Loucy (cell line): ENCODE measurements around the gene TPRX2.

Source experiments
- H2AFZ ChIP-seq: fragments of 200-600 bp; sonication (generic); 2 replicates; pipeline ENCODE4 v1.6.0; 2016; ENCODE audit warnings: antibody characterized with exemption, mild to moderate bottlenecking, low read length, moderate library complexity
- H3F3A ChIP-seq: fragments of 200-600 bp; 2 replicates; pipeline ENCODE4 v1.6.0; 2016; ENCODE audit warnings: antibody characterized with exemption, low read depth, mild to moderate bottlenecking
- H3K27me3 ChIP-seq: fragments of 200-600 bp; sonication (generic); 2 replicates; pipeline ENCODE4 v1.6.1; 2014; ENCODE audit warnings: low read length, mild to moderate bottlenecking; ENCODE audit not compliant: insufficient read depth, poor library complexity, severe bottlenecking
- H3K36me3 ChIP-seq: fragments of 200-600 bp; sonication (generic); 2 replicates; pipeline ENCODE4 v1.6.1; 2016; ENCODE audit warnings: low read length; ENCODE audit not compliant: insufficient read depth
- H3K4me1 ChIP-seq: fragments of 200-600 bp; sonication (generic); 2 replicates; pipeline ENCODE4 v1.5.1; 2014; ENCODE audit warnings: low read length, mild to moderate bottlenecking; ENCODE audit not compliant: insufficient read depth, poor library complexity, severe bottlenecking
- H3K4me2 ChIP-seq: fragments of 200-600 bp; sonication (generic); 2 replicates; pipeline ENCODE4 v1.6.0; 2014; ENCODE audit warnings: antibody characterized with exemption, low read length, low read depth, mild to moderate bottlenecking; ENCODE audit not compliant: poor library complexity, severe bottlenecking
- H3K4me3 ChIP-seq: fragments of 200-600 bp; sonication (generic); 2 replicates; pipeline ENCODE4 v1.5.1; 2014; ENCODE audit warnings: low read length, mild to moderate bottlenecking, mixed read lengths; ENCODE audit not compliant: poor library complexity, severe bottlenecking
- H3K79me2 ChIP-seq: fragments of 200-600 bp; sonication (generic); 2 replicates; pipeline ENCODE4 v1.6.1; 2014; ENCODE audit warnings: low read length; ENCODE audit not compliant: insufficient read depth
- H3K9ac ChIP-seq: fragments of 200-600 bp; sonication (generic); 2 replicates; pipeline ENCODE4 v1.6.0; 2014; ENCODE audit warnings: mild to moderate bottlenecking, low read depth, low read length, moderate library complexity; ENCODE audit not compliant: poor library complexity, severe bottlenecking
- H3K9me2 ChIP-seq: fragments of 200-600 bp; sonication (generic); replicated peaks from 2 replicates; pipeline ENCODE4 v1.6.1; 2016; ENCODE audit warnings: low read depth, low read length, mixed read lengths
- H3K9me3 ChIP-seq: fragments of 200-600 bp; sonication (generic); 2 replicates; pipeline ENCODE4 v1.6.1; 2014; ENCODE audit warnings: mild to moderate bottlenecking, antibody characterized with exemption, low read length, low read depth; ENCODE audit not compliant: insufficient read depth
- H4K20me1 ChIP-seq: fragments of 200-600 bp; sonication (generic); 2 replicates; pipeline ENCODE4 v1.6.0; 2014; ENCODE audit warnings: antibody characterized with exemption, low read length, mild to moderate bottlenecking; ENCODE audit not compliant: insufficient read depth, poor library complexity, severe bottlenecking
- EZH2phosphoT487 ChIP-seq: fragments of 200-600 bp; IDR thresholded peaks from 2 replicates; pipeline ENCODE4 v1.6.1; 2018; ENCODE audit warnings: antibody characterized with exemption, mild to moderate bottlenecking, moderate library complexity, borderline replicate concordance
- TF ChIP-seq, protein P1 (sequence below): fragments of 200-600 bp; sonication (generic); conservative IDR thresholded peaks from 2 replicates; pipeline ENCODE4 v1.5.1; 2014; ENCODE audit warnings: mild to moderate bottlenecking, antibody characterized with exemption, low read length

Gene TPRX2

DNA sequence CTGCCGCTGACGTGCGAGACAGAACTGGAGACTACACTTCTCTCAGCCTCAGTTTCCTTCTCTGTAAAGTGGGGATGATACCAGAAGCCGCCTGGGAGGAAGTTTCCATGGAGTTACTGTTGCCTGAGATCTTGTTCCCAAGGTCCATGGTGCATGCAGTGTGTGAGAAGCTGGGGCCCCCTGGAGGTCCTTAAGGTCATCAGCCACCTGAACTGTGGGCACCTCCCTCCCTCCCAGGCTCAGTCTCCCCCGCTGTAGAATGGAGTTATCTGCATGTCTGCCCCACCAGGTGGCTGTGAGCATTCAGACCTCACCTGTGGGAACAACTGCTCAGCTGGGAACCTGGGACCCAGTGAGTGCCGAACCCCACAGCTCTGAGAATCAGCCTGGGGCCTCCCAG lies 34.6 kb upstream of the TPRX2 start:
- no peaks in the 10 kb centered on the region for H3K9me3 ChIP-seq
- no peaks in the 10 kb centered on the region for H3K79me2 ChIP-seq
- H2AFZ ChIP-seq = no peak overlapping the region
- H3K4me2 ChIP-seq = no peak overlapping the region
- no peak overlapping the region for H3K9ac ChIP-seq
- H3K4me1 ChIP-seq = no peaks in the 10 kb centered on the region
- no peaks in the 10 kb centered on the region for H3K27me3 ChIP-seq
- H3K4me3 ChIP-seq = no peak overlapping the region
- no peaks in the 10 kb centered on the region for H3K36me3 ChIP-seq
- H4K20me1 ChIP-seq = no peaks in the 10 kb centered on the region
- no peaks in the 10 kb centered on the region for H3K9me2 ChIP-seq
- H3F3A ChIP-seq = no peaks in the 10 kb centered on the region
- TF ChIP-seq, protein P1, sequence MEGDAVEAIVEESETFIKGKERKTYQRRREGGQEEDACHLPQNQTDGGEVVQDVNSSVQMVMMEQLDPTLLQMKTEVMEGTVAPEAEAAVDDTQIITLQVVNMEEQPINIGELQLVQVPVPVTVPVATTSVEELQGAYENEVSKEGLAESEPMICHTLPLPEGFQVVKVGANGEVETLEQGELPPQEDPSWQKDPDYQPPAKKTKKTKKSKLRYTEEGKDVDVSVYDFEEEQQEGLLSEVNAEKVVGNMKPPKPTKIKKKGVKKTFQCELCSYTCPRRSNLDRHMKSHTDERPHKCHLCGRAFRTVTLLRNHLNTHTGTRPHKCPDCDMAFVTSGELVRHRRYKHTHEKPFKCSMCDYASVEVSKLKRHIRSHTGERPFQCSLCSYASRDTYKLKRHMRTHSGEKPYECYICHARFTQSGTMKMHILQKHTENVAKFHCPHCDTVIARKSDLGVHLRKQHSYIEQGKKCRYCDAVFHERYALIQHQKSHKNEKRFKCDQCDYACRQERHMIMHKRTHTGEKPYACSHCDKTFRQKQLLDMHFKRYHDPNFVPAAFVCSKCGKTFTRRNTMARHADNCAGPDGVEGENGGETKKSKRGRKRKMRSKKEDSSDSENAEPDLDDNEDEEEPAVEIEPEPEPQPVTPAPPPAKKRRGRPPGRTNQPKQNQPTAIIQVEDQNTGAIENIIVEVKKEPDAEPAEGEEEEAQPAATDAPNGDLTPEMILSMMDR = 0 out of 2 replicates have a peak, but pooled peaks have one; percentile 12
- no peak for TF ChIP-seq EZH2phosphoT487

DNA sequence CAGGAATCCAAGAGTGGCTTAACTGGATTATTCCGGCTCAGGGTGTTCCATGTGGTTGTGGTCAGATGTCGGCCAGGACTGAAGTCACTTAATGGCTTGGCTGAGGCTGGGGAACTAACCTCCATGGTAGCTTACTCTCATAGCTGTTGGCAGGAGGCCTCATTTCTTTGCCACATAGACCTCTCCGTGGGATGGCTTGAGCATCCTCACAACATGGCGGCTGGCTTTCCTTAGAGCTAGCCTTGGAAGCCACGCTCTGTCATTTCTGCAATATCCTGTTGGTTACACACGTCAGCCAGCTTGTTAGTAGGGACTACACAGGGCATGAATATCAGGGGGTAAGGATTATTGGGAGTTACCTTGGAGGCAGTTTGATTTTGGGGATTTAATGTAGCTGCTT lies 32.2 kb upstream of the TPRX2 start:
- no peaks in the 10 kb centered on the region for H4K20me1 ChIP-seq

DNA sequence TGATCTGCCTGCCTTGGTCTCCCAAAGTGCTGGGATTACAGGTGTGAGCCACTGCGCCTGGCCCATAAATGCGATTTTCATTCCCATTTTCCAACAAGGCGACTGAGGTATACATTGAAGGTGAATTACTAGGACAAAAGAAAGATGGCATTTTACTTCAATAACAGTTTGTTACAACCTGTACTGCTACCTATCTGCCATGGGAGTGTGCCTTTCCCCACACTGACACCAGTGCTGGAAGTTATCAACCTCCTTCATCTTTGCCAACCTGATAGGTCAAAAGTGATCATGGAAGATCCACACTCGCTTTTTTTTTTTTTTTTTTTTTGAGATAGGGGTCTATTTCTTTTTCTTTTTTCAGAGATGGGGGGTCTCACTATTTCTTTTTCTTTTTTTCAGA lies 26.3 kb upstream of the TPRX2 start:
- Histone ChIP-seq H3K79me2 (no peaks in the 10 kb centered on the region), H3K4me3 (no peak overlapping the region), H3K9ac (no peak overlapping the region), H2AFZ (no peak overlapping the region), H3K4me1 (no peaks in the 10 kb centered on the region), H3K4me2 (no peak overlapping the region), H3K9me2 (no peaks in the 10 kb centered on the region), H3K36me3 (no peaks in the 10 kb centered on the region), H3K9me3 (no peaks in the 10 kb centered on the region), H4K20me1 (no peaks in the 10 kb centered on the region), H3K27me3 (no peaks in the 10 kb centered on the region), H3F3A (no peaks in the 10 kb centered on the region)
- TF ChIP-seq, protein P1 = 0 out of 2 replicates have a peak, but pooled peaks have one; percentile 14
- TF ChIP-seq EZH2phosphoT487 = no peak

More for the DNA sequence above, 32.2 kb upstream of the TPRX2 start:
- H3K36me3 ChIP-seq = no peaks in the 10 kb centered on the region
- no peaks in the 10 kb centered on the region for H3K79me2 ChIP-seq
- no peak overlapping the region for H3K4me2 ChIP-seq
- no peak for TF ChIP-seq EZH2phosphoT487
- TF ChIP-seq, protein P1 = no peak
- no peaks in the 10 kb centered on the region for H3F3A ChIP-seq
- no peak overlapping the region for H3K9ac ChIP-seq
- no peaks in the 10 kb centered on the region for H3K9me2 ChIP-seq
- H3K4me1 ChIP-seq = no peaks in the 10 kb centered on the region
- no peaks in the 10 kb centered on the region for H3K9me3 ChIP-seq
- no peak overlapping the region for H3K4me3 ChIP-seq
- H2AFZ ChIP-seq = no peak overlapping the region
- H3K27me3 ChIP-seq = no peaks in the 10 kb centered on the region
